Activated CD4-positive, alpha-beta memory T cell treated with anti-CD3 and anti-CD28 coated beads for 36 hours (primary cell): Measurements from ENCODE around the gene ANKS6. TPM values are rescaled to one million over a fixed set of nuclear protein-coding genes. Genes with fewer than 3 reads are reported as not detected.

Experiments used
- total RNA-seq, 2 experiments: library from RNA; stranded (reverse); gene quantifications; one replicate each; pipeline ENCODE4 v1.2.3, GENCODE V29; 2021

ANKS6 gene
- total RNA-seq, 2 experiments from 2014 or later = 13.0 to 16.0 TPM

Other genes with a start within 250 kb of the ANKS6 start
- gene GABBR2, start 87.6 kb downstream of the ANKS6 start, total RNA-seq = not detected
- gene GALNT12, start 11.1 kb upstream of the ANKS6 start, total RNA-seq = 1 to 10 TPM; 6.3 to 7.9 TPM
- under 1 TPM; 0.12 to 0.14 TPM for gene COL15A1, start 147.4 kb upstream of the ANKS6 start, total RNA-seq